GM06990 (cell line): Measurements from ENCODE around the gene VTN.

ENCODE experiments used
- DNase-seq: peaks from one replicate; pipeline ENCODE4 v3.0.0-alpha.2; 2011; ENCODE audit not compliant: insufficient read length; ENCODE audit errors: extremely low read depth
- H3K27me3 ChIP-seq: replicated peaks from 2 replicates; pipeline ENCODE4 v1.6.0; 2011; ENCODE audit warnings: low read length; ENCODE audit not compliant: control insufficient read depth, insufficient read depth
- H3K36me3 ChIP-seq: 2 replicates; pipeline ENCODE4 v1.5.1; 2011; ENCODE audit warnings: low read length; ENCODE audit not compliant: control insufficient read depth, insufficient read depth
- H3K4me3 ChIP-seq: replicated peaks from 2 replicates; pipeline ENCODE4 v1.5.1; 2011; ENCODE audit warnings: low read depth, mild to moderate bottlenecking, control low read depth, low read length
- CTCF ChIP-seq: IDR thresholded peaks from 2 replicates; pipeline ENCODE4 v1.5.1; 2011; ENCODE audit warnings: low read length, control low read depth, mild to moderate bottlenecking, inconsistent platforms; ENCODE audit not compliant: insufficient read depth, poor library complexity, severe bottlenecking

VTN gene

GRCh38 chr17:28327031-28327607 is 43.0 kb downstream of the VTN start:
- DNase-seq, result no peak
- H3K27me3 ChIP-seq, result no peaks in the 10 kb centered on the region
- H3K36me3 ChIP-seq, result peaks cover 8% of the 10 kb centered on the region
- TF ChIP-seq CTCF, result no peak
- H3K4me3 ChIP-seq, result no peak overlapping the region

DNA sequence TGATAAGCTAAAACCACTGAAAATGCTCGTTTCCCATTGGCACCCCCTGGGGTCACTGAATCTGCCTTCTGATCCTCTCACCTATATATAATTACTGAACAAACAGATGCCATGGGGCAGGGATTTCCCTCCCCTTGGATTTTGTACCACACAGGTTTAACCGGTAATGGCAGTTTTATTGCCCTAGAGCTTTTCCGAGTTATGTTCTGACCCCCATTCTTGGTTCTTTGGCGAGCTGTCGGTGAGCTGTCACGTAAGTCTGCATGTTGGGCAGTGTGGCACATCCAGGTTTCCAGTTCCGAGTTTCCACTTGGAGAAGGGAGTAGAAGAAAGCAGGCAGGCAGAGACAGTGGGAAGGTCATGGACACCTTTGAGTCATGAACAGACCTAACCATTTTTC is 44.0 kb downstream of the VTN start:
- no peak overlapping the region for H3K4me3 ChIP-seq
- no peak for DNase-seq
- no peaks in the 10 kb centered on the region for H3K27me3 ChIP-seq
- TF ChIP-seq CTCF, result no peak
- H3K36me3 ChIP-seq, result peaks cover 7% of the 10 kb centered on the region

DNA sequence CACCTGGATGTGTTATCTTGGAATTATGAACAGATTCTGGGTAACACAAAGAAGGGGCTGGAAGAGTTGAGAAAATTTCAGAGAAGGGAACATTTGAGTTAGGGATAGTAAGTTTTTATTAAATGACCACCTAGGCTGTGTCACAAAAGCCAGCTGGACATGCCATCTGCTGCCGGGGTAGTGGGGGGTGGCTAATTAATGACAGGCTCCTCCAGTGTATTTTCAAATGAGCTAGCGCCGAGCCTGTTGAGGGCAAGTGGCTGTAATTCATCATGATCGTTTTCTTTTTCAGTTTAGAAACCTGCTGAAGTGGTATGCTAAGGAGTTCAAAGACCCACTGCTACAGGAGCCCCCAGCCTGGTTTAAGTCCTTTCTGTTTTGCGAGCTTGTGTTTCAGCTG is 44.9 kb downstream of the VTN start:
- Histone ChIP-seq H3K4me3 (no peak overlapping the region), H3K27me3 (no peaks in the 10 kb centered on the region), H3K36me3 (peaks cover 5% of the 10 kb centered on the region)
- DNase-seq, result no peak
- no peak for TF ChIP-seq CTCF

GRCh38 chr17:28324781-28325180 is 45.3 kb downstream of the VTN start:
- no peak for TF ChIP-seq CTCF
- Histone ChIP-seq H3K4me3 (no peak overlapping the region), H3K27me3 (no peaks in the 10 kb centered on the region), H3K36me3 (peaks cover 5% of the 10 kb centered on the region)
- DNase-seq, result no peak

- H3K4me3 ChIP-seq, result no peak overlapping the region
- H3K36me3 ChIP-seq, result peaks cover 5% of the 10 kb centered on the region
- DNase-seq, result no peak
- no peak for TF ChIP-seq CTCF
- no peaks in the 10 kb centered on the region for H3K27me3 ChIP-seq
Measured at GRCh38 chr17:28324267-28324745, 45.8 kb downstream of the VTN start.
